ENCODE measurements around the gene RCC1.
"Not testable (repeated sequence)": the region's sequence is repeated elsewhere in the genome, so short reads cannot be mapped to it uniquely, and the experiment has no call there.

Gene RCC1

DNA sequence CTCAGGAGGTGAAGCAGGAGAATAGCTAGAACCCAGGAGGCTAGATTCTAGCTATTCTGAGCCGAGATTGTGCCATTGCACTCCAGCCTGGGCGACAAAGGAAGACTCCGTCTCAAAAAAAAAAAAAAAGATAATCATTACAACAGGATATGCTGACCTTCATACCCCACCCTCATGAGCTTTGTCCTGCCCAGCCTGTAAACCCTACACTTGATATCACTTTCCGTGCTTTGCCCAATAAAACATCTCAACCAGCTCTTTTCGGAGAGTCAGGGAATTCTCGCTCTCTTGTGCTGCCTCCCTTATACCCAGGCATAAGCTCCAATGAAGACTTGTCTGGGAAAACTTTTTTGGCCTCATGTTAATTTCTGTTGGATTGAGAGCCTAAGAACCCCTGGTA, 45.5 kb downstream of the RCC1 start:
- DNase-seq (ENCODE audit: low spot score) = no peak

DNA sequence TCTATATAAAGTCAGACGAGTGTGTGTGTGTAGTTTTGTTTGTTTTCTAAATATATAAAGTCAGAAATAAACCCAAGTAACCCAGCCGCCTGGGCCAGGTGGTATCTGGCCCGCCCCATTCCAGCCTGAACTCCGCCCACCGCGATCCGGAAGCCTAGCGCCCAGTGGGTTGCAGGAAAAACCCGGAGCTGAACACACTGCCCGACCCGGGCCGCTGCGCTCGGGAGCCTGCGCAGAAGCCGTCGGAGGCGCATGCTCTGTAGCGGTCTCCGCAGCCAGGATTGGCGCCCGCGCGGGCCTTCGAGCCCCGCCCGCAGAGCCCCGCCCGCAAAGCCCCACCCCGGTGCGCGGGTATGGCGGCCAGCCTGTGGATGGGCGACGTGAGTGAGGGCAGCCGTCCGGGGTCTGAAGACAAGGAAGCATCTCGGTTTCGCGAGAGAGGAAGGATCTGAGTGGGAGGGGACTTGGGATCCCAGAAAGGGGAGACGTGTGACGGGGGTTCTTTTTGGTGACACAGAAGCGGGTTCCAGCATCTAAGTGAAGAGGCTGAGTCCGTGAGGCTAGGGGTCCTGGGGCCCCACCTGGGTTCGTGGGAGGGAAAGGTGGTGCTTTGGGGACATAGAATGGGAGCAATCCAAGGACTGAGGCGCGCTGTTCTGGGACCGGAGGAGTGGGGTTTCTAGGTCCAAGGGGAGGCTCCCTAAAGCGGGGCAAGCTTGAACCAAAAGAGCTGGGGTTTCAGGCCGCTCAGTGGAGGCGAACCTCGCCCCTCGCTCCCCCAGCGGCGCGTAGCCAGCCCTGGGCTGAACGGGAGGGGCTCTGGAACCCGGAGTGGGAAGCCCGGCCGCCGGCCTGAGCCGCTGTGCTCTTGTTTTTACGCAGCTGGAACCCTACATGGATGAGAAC, 47.2 kb downstream of the RCC1 start, which contains the start of gene TRNAU1AP:
TRNAU1AP (plus strand) TSS at position 328 of the 906 bp plus-strand sequence; CDS start at position 354, 26 bp downstream.
- DNase-seq (ENCODE audit: low spot score) = peak; percentile 99

DNA sequence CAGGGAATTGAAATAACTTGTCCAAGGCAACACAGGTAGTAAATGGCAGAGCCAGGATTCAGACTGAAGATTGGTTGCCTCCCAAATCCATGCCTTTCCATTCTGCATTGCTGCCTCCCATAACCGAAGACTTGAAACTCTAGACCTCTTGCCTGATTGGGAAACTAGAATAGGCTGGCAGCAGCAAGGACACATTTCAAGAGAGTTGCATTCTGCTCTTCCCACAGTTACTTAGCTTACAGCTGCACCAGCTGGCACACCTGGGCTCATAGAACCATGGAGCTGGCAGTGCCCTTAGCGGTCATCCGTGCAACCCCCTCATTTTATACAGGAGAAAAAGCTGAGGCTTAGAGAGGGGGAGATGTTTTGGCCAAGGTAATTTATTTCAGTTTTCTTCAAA, 55.0 kb downstream of the RCC1 start:
- no peak for DNase-seq (ENCODE audit: low spot score)

DNA sequence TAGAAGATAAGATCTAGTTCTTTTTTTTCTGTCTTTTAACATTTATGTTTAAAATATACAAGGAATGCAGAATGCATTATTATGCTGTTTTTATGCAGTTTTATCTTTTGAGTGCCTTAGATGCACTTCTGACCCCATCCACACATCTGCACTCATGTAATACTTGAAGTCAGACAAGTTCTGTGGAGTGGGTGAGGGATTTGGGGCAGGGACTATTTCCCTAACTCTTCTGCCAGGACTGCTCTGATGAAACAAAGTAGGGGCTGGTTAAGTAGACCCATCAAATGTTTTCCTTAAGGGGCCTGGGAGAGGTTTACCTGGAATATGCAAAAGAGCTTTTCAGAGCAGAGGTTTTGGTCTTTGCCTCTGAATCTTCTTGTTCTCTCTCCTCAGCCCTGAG, 58.5 kb downstream of the RCC1 start:
- DNase-seq (ENCODE audit: low spot score) = no peak

DNA sequence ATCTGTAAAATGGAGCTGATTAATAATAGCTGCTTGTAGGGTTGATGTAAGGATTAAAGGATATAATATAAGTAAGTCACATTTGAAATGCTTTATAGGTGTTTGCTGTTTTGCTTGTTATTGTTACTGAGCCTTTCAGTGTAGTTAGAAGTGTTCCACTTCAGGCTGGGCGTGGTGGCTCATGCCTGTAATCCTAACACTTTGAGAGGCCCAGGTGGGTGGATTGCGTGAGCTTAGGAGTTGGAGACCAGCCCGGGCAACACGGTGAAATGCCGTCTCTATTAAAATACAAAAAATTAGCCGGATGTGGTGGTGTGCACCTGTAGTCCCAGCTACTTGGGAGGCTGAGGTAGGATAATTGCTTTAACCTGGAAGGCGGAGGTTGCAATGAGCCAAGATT, 59.2 kb downstream of the RCC1 start:
- DNase-seq (ENCODE audit: low spot score) = no peak

DNA sequence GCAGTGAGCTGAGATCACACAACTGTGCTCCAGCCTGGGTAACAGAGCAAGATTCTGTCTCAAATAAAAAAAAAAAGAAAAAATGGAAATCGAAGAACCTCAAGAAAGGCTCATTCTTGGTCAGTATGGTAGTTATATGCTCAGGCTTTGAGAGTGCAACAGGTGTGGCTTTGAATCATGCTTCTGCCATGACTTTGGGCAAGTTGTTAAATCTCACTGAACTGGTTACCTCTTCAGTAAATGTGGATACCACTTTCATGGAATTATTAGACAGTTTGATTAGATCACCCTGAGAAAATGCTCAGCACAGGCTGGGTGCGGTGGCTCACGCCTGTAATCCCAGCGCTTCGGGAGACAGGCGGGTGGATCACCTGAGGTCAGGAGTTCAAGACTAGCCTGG, 59.9 kb downstream of the RCC1 start:
- DNase-seq (ENCODE audit: low spot score) = no peak

DNA sequence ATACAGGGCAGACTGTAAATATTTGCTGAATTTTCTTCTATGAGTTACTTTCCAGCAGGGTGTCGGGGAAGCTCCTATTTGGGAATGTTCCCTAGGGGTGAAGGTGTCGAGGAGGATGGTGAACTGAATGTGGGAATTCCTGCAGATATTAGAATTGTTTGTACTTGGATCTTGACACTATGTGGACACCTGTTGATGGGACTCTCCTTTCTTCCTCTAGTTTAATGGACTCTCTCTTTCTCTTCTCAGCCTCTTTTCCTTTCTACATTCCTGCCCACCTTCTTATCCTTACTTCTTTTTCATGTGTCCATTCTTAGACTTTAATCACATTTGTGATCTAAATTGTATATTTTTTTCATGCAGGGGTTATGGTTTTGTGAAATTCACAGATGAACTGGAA, 61.1 kb downstream of the RCC1 start:
- DNase-seq (ENCODE audit: low spot score) = no peak

DNA sequence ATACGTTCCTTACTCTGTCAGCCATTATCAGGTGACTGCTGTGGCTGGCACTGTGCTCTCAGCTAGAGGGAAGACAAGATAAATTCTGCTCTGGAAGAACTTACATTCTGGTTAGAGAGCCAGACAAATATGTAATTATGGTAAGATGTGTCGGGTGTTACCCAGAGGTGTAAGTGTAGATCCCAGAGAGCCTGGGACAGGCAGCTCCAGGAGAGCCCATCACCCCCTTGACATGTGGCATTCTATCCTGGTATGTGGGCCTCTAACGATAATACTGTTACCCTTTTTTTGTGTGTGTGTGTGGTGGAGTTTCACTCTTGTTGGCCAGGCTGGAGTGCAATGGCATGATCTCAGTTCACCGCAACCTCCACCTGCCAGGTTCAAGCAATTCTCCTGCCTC, 66.1 kb downstream of the RCC1 start:
- DNase-seq (ENCODE audit: low spot score) = no peak

DNA sequence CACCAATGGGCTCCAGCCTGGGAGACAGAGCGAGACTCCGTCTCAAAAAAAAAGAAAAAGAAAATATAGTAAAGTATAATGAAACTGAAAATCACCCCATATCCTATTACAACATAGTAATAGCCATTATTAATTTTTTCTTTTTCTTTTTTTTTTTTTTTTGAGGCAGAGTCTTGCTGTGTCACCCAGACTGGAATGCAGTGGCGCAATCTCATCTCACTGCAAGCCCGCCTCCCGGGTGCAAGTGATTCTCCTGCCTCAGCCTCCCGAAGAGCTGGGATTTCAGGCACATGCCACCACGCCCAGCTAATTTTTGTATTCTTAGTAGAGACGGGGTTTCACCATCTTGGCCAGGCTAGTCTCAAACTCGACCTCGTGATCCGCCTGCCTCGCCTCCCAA, 67.0 kb downstream of the RCC1 start:
- DNase-seq (ENCODE audit: low spot score) = peak; percentile 42

DNA sequence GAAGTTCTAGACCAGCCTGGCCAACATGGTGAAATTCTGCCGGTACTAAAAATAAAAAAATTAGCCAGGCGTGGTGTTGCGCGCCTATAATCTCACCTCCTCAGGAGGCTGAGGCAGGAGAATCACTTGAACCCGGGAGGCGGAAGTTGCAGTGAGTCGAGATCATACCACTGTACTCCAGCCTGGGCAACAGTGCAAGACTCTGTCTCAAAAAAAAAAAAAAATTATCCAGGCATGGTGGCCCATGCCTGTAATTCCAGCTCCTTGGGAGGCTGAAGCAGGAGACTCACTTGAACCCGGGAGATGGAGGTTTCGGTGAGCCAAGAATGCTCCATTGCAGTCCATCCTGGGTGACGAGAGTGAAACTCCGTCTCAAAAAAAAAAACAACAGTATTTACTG, 67.7 kb downstream of the RCC1 start:
- DNase-seq (ENCODE audit: low spot score) = no peak

DNA sequence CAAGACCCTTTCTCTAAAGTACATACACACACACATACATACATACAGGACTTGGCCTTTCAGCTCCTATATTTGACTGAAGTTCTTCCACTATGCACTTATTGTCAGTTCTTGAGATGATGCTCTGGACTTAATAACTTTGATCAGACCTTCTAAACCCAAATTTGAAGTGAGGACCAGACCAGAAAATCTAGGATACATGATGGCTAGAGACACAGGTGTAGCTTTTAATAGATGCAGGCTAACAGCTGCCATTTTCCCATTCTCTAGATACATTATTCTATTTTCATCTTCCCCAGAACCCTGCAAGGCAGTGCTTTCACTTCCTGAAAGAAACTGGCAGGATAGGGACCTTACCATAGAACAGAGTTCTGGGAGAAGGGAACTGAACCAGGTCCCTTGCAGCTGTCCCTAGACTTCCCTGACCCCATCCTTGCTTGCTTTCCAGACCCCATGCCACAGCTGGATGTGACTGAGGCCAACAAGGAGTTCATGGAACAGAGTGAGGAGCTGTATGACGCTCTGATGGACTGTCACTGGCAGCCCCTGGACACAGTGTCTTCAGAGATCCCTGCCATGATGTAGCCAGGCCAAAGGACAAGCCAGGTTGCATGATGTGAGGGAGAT, 71.3 kb downstream of the RCC1 start:
- no peak for DNase-seq (ENCODE audit: low spot score)

DNA sequence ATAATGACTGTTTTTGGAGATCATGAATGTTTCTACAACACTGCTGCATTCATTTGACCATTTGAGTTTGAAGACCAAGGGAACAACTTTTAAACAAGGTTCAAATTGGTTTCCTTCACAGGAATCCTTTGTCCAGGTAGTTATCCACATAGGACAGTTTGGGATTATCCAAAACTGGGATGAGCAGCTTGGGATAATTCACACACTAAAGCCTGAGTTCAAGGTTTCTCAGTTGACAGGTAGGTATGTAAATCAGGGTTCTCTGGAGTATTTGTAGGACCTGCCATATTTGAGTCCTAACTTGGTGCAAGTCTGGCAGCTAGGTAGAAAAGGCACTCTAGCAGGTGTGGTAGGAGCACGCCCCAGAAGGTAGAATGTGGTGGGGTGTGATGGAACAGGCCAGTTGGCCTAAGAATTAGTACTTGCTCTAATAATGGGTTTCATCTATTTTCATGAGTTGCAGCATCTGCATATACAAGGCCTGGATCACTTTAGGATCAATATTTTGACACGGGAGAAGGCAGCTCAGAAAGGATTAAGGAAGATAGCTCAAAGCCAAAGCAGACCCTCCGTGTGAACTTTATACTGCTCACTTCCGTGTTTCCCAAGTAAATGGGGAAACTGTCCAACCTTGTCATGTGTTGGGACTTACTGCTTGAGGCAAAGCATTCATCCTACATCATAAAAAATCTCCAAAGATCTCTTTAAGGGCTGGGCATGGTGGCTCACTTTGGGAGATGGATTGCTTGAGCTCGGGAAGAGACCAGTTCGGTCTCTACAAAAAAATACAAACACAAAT, 72.1 kb downstream of the RCC1 start:
- no peak for DNase-seq (ENCODE audit: low spot score)

DNA sequence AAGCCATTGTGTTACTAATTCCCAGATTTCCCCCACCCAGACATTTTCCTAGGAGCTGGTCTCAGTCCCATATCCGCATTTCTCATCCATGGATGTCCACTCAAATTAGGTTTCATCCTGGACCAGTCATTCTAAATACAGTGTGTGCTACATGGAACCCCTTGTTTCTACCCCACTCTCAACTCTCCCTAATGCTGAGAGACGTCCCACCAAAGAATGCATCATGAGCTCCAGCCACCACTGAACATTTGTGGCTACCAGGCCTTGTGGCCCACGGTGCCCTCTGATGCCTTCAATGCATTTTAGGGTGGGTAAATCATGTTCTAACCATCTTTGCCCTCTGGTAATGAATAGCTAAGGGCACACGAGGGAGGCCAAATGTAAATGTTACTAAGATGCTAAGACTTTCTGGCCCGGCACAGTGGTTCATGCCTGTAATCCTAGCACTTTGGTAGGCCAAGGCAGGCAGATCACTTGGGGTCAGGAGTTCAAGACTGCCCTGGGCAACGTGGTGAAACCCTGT, 72.9 kb downstream of the RCC1 start:
- DNase-seq (ENCODE audit: low spot score) = no peak

DNA sequence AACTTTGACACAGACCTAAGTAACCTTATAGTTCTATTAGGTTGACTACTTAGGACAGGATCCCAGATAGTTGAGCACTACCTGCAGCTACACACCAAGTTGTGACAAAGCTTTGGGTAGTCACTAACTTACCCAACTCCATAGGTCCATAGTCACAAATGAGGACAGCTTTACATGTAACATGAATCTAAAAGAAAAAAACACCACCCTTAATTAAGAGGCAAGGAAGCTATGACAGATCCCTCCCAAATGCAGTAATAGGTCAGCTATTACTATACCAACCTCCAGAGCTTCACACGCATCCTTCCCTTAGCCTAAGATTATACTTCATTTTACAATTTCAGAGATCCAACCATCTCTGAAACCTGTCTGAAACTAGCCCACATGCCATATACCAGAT, 73.6 kb downstream of the RCC1 start:
- DNase-seq (ENCODE audit: low spot score) = no peak

DNA sequence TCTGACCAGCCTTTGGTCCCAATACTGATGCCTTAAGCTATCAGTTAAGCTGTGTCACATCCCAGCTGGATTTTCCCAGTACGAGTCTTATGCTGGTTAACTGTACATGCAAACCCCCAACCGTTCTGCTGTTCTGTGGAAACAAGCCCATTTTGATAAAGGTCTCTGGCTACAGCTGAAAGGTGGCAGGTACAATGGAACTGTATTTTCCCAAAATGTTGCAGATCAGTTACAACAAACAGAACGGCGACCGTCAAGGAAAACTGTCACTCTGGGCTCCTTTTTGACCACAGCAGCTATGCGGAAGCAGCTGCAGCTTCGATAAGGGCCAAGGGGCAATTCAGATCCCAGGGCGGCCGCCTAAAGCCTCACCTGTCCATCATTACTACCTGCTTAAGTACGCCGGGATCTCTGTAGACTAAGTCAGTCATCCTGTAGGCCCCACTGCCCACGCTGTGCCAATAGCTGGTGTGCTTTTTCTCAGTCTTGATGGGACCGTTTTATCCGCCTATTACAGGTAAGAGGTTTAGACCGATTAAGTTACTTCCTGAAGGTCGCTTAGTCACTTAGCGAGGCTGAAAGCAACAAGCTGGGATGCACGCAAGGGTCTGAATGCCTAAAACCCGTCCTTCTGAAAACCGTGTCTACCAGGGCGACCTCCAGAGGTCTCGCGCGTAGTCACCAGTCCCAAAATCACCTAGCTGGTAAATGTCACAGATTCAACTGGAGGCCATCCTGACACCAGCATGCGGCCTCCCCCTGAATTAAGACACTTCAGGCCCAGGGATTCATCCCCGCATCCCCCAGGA, 75.1 kb downstream of the RCC1 start:
- peak; percentile 39 for DNase-seq (ENCODE audit: low spot score)

DNA sequence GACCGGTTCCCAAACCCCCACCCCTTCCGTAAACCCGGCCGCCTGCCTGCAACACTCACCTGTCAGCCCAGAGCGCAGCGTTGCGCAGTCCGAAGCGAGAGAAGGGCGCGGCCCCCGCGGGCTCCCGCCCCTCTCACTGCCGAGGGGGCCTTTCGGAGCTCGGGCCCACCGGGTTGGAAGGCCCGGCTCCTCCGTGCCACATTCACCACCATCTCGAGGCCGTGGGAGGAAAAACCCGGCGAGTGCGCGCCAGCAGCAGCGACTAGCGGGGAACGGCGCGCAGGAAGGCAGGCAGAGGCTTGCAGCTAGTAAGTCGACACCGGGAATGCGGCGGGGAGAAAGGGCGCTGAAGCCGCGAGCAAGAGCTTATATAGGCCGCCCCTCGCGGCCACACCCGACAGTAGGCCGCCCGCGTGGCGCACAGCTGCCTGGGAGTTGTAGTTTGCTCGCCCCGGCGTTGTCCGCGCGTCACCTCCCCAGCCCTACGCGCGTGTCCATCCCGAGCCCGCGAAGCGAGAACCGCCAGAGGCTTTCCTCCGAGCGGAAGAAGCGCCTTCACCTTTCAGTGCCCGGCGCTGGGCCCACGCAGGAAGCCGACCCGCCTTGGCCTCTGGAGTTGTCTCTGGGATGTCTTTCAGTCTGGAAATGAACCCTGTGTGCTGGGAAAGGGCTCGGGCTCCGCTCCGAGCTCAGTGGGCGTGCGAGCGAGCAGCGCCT, 75.8 kb downstream of the RCC1 start:
- peak; percentile 98 for DNase-seq (ENCODE audit: low spot score)

DNA sequence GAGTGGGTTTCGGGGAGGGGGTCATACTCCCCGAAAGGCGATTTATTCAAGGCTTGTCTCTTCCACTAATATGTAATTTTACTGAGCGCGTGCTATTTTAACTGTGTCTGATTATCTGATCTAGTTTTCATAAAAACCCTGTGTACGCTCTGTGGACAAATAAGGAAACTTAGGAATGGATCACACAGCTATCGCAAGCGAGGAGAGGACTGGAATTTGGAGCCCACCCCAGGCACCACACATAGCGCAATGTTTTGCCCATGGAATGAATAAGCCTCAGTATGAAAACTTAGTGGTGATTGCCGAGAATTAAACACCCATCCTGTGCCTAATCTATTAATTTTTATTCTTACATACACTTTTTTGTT, 76.4 kb downstream of the RCC1 start:
- DNase-seq (ENCODE audit: low spot score) = peak; percentile 62

DNA sequence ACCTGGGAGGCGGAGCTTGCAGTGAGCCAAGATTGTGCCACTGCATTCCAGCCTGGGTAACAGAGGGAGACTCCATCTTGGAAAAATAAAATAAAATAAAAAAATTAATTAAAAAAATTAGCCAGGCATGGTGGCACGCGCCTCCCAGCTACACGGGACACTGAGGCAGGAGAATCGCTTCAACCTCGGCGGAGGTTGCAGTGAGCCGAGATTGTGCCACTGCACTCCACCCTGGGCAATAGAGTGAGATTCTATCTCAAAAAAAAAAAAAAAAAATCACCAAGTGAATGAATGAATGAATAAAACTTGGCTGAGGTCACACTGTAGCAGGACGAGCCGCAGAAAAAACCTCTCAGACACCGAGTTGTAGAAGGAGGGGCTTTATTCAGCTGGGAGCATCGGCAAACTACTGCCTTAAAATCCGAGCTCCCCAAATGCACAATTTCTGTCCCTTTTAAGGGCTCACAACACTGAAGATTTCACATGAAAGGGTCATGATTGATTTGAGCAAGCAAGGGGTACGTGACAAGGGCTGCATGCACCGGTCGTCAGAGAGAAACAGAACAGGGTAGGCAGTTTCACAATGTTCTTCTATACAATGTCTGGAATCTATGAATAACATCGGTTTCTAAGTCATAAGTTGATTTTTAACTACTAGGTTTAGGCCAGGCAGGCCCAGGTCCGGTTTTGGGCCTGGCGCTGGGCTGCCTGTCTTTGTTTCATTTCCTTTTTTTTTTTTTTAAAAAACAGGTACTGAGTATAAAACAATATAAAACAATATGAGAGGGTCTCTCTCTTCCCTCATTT, 80.9 kb downstream of the RCC1 start:
- DNase-seq (ENCODE audit: low spot score) = not testable (repeated sequence)
